HepG2 (cell line): ENCODE data around the gene EVI5. TPM values are rescaled to one million over a fixed set of nuclear protein-coding genes. Genes with fewer than 3 reads are reported as not detected.

Experiments used
- AGO1 ChIP-seq: fragments of 200-400 bp; formaldehyde crosslinking; IDR thresholded peaks from 2 replicates; pipeline ENCODE4 v1.6.1; 2017; ENCODE audit warnings: mild to moderate bottlenecking, low read depth, low read length, moderate library complexity; ENCODE audit not compliant: poor library complexity, severe bottlenecking
- BRCA1 ChIP-seq: sonication (generic); formaldehyde crosslinking; IDR thresholded peaks from 2 replicates; pipeline ENCODE4 v1.4.0; 2020; ENCODE audit warnings: missing genetic modification reagents
- CAMTA2 ChIP-seq: sonication (generic); formaldehyde crosslinking; IDR thresholded peaks from 2 replicates; pipeline ENCODE4 v1.4.0; 2020; ENCODE audit warnings: mild to moderate bottlenecking, missing genetic modification reagents, borderline replicate concordance
- CENPT ChIP-seq: sonication (generic); formaldehyde crosslinking; IDR thresholded peaks from 2 replicates; pipeline ENCODE4 v1.8.0; 2022; ENCODE audit warnings: low read depth, mild to moderate bottlenecking, moderate library complexity, missing genetic modification reagents
- PHF21A ChIP-seq: sonication (generic); formaldehyde crosslinking; IDR thresholded peaks from 2 replicates; pipeline ENCODE4 v1.5.0; 2020; ENCODE audit warnings: mild to moderate bottlenecking, missing genetic modification reagents
- POLR2G ChIP-seq: fragments of 200-400 bp; formaldehyde crosslinking; IDR thresholded peaks from 2 replicates; pipeline ENCODE4 v1.6.1; 2018; ENCODE audit warnings: mild to moderate bottlenecking, low read depth, low read length, moderate library complexity
- polyA plus RNA-seq, 8 experiments: library from polyadenylated mRNA; depleted of rRNA in 3 of 8; stranded (reverse) in 7 of 8; unstranded in 1 of 8; fragments of >200 nt; fragmentation: Illumina TruSeq in 4 of 8; extraction: Trizol in 4 of 8; gene quantifications; 2 replicates each; pipeline versions ENCODE4 v1.2.1 to v1.2.3, GENCODE V29; 2011 to 2016; ENCODE audit warnings: low read depth in 4 of 8, missing spikeins in 1 of 8, mixed read lengths in 1 of 8; ENCODE audit not compliant: insufficient read depth in 1 of 8
- total RNA-seq, 5 experiments: library from RNA; depleted of rRNA; stranded (reverse); fragments of >200 nt; fragmentation: Illumina TruSeq; extraction: Trizol; gene quantifications; 2 replicates each; pipeline ENCODE4 v1.2.3, GENCODE V29; 2016; ENCODE audit warnings: low read depth in 1 of 5
- TF ChIP-seq, protein P1 (sequence below): sonication (generic); formaldehyde crosslinking; IDR thresholded peaks from 2 replicates; pipeline ENCODE4 v1.4.0; 2020; ENCODE audit warnings: mild to moderate bottlenecking, missing genetic modification reagents
- TF ChIP-seq, protein P2 (sequence below): sonication (generic); formaldehyde crosslinking; IDR thresholded peaks from 2 replicates; pipeline ENCODE4 v1.5.0; 2020; ENCODE audit warnings: missing genetic modification reagents, mild to moderate bottlenecking, borderline replicate concordance

Gene EVI5
- total and polyA plus RNA-seq, 2 of the 13 experiments (the other 11 are each of a cell fraction or from before 2014, with no cell fraction given): 4.0 to 12.6 TPM

DNA sequence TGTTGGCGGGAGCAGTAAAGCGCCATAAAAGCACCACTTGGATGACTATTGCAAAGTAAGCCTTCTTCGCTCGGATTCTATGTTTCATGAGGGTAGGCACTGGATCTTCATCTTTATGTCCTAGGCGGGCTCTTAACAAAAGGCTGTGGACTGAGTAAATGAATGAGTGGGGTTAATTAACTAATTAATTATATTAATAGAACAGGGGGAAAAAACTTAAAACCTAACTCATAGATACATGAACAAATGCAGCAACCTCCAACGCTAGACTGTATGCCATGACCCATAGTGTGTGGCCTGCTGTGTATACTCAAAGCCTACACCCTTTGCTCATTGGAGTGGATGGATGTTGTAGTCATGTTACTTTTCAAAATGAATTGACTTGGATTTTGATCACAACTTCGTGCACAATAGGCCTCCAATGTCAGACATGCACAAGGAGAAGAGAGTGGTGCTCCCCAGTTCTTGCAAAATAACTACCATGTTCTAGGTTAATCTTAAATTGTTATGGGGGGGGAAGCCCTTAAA is 297.8 kb downstream of the EVI5 start (continued):
- TF ChIP-seq, protein P1, sequence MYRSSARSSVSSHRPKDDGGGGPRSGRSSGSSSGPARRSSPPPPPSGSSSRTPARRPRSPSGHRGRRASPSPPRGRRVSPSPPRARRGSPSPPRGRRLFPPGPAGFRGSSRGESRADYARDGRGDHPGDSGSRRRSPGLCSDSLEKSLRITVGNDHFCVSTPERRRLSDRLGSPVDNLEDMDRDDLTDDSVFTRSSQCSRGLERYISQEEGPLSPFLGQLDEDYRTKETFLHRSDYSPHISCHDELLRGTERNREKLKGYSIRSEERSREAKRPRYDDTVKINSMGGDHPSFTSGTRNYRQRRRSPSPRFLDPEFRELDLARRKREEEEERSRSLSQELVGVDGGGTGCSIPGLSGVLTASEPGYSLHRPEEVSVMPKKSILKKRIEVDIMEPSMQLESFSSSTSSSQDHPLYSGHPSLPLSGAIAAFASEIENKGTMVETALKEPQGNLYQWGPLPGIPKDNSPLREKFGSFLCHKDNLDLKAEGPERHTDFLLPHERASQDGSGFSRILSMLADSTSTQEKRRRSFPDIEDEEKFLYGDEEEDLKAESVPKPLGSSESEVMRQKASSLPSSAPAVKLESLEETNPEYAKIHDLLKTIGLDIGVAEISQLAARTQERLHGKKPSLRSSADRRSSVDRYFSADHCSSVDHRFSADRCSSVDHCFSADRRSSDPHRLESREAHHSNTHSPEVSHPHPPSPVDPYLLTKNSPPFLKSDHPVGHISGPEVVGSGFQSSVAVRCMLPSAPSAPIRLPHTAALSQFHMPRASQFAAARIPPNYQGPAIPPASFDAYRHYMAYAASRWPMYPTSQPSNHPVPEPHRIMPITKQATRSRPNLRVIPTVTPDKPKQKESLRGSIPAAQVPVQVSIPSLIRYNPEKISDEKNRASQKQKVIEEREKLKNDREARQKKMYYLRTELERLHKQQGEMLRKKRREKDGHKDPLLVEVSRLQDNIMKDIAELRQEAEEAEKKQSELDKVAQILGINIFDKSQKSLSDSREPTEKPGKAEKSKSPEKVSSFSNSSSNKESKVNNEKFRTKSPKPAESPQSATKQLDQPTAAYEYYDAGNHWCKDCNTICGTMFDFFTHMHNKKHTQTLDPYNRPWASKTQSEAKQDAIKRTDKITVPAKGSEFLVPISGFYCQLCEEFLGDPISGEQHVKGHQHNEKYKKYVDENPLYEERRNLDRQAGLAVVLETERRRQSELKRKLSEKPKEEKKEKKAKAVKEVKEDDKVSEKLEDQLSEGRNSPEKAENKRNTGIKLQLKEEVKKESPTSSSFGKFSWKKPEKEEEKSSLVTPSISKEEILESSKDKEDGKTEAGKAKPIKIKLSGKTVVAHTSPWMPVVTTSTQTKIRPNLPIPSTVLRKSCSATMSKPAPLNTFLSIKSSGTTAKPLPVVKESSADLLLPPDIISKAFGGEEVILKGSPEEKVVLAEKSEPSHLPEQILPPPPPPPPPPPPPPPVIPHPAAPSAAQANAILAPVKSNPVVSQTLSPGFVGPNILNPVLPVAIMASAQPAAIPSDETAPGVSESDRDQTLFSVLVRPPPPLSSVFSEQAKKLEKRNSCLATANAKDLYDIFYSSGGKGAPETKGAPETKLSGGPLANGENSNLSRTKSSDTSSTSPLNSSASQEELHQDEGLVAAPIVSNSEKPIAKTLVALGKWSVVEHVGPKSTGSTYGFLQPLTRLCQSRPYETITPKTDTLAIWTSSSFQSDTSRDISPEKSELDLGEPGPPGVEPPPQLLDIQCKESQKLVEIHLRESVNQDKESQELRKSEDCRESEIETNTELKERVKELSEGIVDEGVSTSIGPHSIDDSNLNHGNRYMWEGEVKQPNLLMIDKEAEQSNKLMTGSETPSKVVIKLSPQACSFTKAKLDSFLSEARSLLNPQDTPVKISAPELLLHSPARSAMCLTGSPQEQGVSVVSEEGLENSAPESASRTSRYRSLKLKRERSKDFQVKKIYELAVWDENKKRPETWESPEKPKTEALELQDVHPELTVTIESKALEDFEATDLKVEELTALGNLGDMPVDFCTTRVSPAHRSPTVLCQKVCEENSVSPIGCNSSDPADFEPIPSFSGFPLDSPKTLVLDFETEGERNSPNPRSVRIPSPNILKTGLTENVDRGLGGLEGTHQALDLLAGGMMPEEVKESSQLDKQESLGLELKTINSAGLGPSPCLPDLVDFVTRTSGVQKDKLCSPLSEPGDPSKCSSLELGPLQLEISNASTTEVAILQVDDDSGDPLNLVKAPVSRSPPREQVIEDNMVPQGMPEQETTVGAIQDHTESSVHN: no peak
- 0 out of 2 replicates have a peak, but pooled peaks have one; percentile 28 for TF ChIP-seq POLR2G
- no peak for TF ChIP-seq CENPT
- no peak for TF ChIP-seq AGO1
- TF ChIP-seq PHF21A (CRISPR knock-in tag): no peak
- no peak for TF ChIP-seq BRCA1 (CRISPR knock-in tag)
- TF ChIP-seq, protein P2, sequence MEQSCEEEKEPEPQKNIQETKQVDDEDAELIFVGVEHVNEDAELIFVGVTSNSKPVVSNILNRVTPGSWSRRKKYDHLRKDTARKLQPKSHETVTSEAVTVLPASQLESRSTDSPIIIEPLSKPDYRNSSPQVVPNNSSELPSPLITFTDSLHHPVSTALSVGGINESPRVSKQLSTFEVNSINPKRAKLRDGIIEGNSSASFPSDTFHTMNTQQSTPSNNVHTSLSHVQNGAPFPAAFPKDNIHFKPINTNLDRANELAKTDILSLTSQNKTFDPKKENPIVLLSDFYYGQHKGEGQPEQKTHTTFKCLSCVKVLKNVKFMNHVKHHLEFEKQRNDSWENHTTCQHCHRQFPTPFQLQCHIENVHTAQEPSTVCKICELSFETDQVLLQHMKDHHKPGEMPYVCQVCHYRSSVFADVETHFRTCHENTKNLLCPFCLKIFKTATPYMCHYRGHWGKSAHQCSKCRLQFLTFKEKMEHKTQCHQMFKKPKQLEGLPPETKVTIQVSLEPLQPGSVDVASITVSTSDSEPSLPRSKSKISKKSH: no peak
- no peak for TF ChIP-seq CAMTA2 (CRISPR knock-in tag)
